GM18907 (cell line): ENCODE measurements around the gene TICRR.
"Not testable (repeated sequence)": the region's sequence is repeated elsewhere in the genome, so short reads cannot be mapped to it uniquely, and the experiment has no call there.

Experiments
- ATAC-seq: cut with Tn5 transposase; IDR thresholded peaks from one replicate; pipeline ENCODE4 v1.9.1; 2021; ENCODE audit warnings: mild to moderate bottlenecking, moderate library complexity; ENCODE audit not compliant: unreplicated experiment

TICRR gene, protein sequence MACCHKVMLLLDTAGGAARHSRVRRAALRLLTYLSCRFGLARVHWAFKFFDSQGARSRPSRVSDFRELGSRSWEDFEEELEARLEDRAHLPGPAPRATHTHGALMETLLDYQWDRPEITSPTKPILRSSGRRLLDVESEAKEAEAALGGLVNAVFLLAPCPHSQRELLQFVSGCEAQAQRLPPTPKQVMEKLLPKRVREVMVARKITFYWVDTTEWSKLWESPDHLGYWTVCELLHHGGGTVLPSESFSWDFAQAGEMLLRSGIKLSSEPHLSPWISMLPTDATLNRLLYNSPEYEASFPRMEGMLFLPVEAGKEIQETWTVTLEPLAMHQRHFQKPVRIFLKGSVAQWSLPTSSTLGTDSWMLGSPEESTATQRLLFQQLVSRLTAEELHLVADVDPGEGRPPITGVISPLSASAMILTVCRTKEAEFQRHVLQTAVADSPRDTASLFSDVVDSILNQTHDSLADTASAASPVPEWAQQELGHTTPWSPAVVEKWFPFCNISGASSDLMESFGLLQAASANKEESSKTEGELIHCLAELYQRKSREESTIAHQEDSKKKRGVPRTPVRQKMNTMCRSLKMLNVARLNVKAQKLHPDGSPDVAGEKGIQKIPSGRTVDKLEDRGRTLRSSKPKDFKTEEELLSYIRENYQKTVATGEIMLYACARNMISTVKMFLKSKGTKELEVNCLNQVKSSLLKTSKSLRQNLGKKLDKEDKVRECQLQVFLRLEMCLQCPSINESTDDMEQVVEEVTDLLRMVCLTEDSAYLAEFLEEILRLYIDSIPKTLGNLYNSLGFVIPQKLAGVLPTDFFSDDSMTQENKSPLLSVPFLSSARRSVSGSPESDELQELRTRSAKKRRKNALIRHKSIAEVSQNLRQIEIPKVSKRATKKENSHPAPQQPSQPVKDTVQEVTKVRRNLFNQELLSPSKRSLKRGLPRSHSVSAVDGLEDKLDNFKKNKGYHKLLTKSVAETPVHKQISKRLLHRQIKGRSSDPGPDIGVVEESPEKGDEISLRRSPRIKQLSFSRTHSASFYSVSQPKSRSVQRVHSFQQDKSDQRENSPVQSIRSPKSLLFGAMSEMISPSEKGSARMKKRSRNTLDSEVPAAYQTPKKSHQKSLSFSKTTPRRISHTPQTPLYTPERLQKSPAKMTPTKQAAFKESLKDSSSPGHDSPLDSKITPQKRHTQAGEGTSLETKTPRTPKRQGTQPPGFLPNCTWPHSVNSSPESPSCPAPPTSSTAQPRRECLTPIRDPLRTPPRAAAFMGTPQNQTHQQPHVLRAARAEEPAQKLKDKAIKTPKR (N-terminal part only)

DNA sequence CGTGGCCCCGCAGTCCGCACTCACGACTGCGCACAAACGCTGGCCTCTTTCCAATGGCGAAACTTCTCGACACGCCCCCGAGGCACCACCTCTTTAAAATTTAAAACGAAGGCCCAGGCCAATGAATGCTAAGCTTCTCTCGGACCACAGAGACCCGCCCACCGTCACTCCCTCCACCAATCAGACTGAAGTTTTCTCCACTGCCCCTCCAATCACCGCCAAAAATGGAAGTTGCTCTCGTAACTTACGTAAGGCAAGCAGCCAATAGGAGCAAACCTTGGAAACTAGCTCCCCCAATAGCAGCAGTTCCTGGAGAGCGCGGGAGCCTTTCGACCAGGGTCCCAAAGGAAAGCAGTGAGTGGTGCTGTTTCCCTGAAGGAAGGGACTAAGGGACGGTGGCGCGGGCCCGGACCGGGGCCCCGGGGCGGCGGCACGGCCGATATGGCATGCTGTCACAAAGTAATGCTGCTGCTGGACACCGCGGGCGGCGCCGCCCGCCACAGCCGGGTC, at the start of gene TICRR:
TICRR (plus strand) TSS at position 324 of the 510 bp plus-strand sequence; CDS start at position 442, 118 bp downstream.
- ATAC-seq: peak; percentile 94

DNA sequence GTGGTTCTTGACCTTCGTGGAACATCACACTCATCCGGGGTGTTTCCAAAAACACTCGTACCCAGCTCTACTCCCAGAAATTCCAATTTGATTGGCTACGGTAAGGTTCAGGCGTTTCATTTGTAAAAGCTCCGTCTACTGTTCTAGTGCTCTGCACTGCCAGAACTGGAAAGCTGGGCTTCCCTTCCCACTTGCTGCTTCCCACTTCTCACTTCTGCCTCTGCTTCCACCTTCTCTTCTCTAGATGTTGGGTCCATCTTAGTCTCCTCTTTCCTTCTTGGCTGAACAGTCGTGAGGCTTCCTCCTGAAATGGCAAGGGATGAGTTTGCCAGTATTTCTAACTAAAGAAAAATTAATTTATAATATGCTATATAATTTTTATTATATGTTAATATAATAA, 49.1 kb upstream of the TICRR start:
- no peak for ATAC-seq

DNA sequence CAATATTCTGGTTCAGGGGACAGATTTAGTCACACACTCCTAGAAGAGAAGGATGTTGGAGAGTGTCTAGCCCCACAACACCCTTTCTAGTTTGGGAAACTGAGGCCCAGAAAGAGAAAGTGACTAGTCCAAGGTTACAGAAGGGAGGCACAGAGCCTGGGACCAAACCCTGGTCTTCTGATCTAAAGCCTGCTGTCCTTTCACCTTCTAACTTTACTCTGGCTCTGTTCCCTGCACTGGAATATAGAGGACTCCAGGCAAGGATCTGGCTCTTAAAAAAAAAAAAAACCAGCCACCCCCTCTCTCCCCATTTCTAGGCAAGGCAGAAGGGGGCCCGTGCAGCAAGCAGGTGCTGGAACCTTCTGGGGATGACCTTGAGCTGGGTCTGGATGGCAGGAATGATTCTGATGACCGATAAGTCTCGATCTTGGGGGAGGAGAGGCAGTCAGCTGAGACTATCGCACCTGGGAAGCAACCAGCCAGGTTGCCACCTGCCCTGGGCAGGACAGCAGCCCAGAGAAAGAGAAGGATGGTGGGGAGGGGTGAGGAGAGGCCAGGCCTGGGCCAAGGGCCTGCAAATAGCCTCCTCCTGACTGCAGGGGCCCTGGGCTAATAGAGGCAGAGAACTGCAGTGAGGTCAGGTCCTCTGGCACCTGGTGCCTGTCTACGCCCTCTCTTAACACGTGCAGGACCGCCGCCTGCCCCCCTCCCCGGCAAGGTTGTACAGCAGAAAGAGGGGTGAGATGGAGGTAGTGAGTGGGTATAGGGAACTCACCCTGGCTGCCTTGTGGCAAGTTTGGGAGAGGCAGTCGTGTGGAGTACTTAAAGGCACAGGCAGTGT, 48.4 kb upstream of the TICRR start:
- no peak for ATAC-seq

DNA sequence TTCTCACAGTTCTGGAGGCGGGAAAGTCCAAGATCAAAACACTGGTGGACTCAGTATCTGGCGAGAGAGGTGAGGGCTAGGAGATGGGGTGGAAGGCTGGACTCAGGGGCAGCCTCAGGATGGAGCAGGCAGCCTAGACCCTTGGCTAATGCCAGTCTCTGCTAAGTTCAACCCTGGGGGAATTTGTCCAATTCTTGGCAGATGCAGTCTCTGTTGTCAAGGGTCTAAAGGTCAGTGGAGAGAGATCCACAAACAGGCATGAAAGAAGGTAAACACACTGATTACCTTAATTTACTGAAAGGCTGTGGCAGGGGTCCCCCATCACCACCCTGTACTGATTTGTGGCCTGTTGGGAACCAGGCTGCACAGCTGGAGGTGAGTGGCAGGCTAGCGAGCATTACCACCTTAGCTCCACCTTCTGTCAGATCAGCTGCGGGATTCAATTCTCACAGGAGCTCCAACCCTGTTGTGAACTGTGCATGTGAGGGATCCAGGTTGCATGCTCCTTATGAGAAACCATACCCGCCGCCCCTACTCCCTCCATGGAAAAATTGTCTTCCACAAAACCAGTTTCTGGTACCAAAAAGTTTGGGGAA, 46.4 kb upstream of the TICRR start:
- ATAC-seq: no peak

- ATAC-seq: no peak
Measured at GRCh38 chr15:89530976-89531375, 44.3 kb upstream of the TICRR start.

- ATAC-seq: no peak
Measured at GRCh38 chr15:89531796-89532537, 43.3 kb upstream of the TICRR start.

DNA sequence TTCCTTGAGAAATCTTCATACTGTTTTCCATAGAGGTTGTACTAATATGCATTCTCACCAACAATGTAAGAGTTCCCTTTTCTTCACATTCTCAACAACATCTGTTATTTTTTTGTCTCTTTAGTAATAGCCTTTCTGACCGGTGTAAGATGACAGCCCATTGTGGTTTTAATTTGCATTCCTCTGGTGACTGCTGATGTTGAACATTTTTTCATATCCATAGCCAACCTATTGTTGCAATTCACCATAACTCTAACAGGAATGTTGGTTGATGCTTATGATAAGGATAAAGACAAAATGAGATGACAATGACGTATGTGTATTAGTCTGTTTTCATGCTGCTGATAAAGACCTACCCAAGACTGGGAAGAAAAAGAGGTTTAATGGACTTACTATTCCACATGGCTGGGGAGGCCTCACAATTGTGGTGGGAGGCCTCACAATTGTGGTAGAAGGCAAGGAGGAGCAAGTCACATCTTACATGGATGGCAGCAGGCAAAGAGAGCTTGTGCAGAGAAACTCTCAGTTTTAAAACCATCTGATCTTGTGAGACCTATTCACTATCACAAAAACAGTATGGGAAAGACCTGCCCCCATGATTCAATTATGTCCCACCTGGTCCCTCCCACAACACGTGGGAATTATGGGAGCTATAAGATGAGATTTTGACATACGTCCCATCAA, 41.3 kb upstream of the TICRR start:
- ATAC-seq: no peak

DNA sequence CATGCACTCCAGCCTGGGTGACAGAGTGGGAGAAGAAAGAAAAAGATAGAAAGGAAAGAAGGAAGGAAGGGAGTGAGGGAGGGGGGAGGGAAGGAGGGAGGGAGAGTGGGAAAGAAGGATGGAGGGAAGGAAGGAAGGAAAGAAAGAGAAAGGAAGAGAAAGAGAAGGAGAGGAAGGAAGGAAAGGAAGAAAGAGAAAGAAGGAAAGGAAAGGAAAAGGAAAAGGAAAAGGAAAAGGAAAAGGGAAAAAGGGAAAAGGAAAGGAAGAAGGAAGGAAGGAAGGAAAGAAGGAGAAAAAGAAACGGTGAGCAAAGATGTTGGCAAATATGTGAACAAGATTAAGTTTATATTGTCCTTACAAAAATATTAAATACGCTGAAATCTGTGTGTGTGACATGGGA, 36.2 kb upstream of the TICRR start:
- ATAC-seq: no peak

- ATAC-seq: no peak
Measured at GRCh38 chr15:89542369-89542768, 32.9 kb upstream of the TICRR start.

- ATAC-seq: no peak
Measured at GRCh38 chr15:89543389-89543788, 31.9 kb upstream of the TICRR start.

DNA sequence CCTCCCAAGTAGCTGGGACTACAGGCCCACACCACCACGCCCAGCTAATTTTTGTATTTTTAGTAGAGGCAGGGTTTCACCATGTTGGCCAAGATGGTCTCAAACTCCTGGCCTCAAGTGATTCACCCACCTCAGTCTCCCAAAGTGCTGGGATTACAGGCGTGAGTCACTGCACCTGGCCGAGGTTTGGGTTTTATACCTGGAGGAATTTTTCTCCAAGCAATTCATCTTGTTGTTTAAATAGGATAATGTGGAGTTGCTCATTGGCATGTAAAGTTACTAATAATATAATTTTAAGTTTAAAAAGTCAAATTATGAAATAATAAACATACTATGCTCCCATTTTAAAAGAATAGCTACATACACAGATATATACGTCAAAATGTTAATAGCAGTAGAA, 26.1 kb upstream of the TICRR start:
- not testable (repeated sequence) for ATAC-seq

GRCh38 chr15:89550427-89550826, 24.8 kb upstream of the TICRR start:
- ATAC-seq: no peak

- peak; percentile 81 for ATAC-seq
Measured at GRCh38 chr15:89551550-89551949, 23.7 kb upstream of the TICRR start.

- ATAC-seq: no peak
Measured at GRCh38 chr15:89553632-89554031, 21.6 kb upstream of the TICRR start.

- ATAC-seq: no peak
Measured at GRCh38 chr15:89554247-89554646, 21.0 kb upstream of the TICRR start.

GRCh38 chr15:89555768-89556167, 19.5 kb upstream of the TICRR start:
- ATAC-seq: no peak

DNA sequence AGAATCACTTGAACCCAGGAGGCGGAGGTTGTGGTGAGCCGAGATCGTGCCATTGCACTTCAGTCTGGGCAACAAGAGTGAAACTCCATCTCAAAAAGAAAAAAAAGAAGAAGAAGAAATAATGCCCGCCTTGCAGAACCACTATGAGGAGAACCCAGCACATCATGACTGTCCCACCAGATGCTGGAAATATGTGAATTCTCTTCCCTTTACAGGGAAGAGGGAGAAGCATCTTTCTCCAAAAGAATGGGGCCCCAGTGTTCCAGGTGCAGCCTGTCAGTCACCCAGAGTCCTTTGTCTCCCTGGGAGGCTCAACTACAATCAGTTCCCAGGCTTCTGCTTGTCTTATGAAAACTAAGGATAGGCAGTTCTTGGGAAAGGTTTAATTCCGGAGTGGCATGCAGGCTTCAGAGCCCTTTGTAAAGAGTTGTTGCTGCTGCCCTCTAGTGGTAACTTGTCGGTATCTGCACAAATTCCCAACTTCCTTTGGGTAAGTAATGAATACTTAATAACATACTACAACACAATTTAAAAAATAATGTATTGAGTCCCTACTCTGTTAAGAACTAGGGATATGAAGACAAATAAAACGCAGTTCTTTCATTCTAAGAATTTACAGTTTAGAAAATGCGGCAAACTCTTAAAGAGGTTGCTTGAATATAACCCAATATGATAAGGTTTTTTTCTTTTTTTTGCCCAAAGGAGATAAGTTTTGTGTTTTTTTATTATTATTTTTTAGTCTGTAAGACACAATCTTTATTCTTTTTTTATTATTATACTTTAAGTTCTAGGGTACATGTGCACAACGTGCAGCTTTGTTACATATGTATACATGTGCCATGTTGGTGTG, 18.6 kb upstream of the TICRR start:
- no peak for ATAC-seq
